ENCODE results near the gene EMP2. TPM values are rescaled to one million over a fixed set of nuclear protein-coding genes. Genes with fewer than 3 reads are reported as not detected.

EMP2 gene
- polyA plus RNA-seq, 3 donors = not detected

DNA sequence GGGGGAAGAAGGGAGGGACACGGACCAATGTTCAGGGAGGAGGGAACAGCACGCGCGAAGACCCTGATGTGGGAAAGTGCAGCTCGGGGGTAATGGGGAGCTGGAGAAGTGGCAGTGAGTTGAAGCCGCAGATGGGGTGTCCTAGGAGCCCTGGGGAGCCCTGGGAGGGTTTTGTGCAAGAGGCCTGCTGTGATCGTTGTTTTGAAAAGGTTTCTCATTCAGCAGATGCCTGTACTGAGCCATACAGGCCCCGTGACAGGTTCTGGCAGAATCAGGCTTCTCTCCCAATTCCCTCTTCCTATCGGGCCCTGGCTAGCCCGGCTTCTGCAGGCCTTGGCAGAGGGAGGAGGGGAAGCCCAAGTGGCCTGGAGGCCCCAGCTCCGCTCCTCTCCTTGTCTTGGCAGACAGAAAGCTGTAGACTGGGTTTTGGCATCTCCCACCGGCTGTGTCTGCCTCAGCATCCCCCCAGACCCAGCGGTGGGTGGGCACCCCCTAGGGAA lies 38.4 kb upstream of the EMP2 start:
- Mint-ChIP-seq H3K36me3 (no peaks in the 10 kb centered on the region), H3K4me3 (no peak overlapping the region), H3K9me3 (peaks cover 0 to under 1% (median 0%) of the 10 kb centered on the region in 7 donors), H3K4me1 (peaks cover 19% of the 10 kb centered on the region), H3K27me3 (ENCODE audit: low read depth in 3 of 3) (peaks cover 2 to 16% (median 14%) of the 10 kb centered on the region in 3 donors), H3K27ac (peak overlapping the region in 5 of 7 donors; percentile 53 to 89 (median 79))
- Histone ChIP-seq H3K4me1 (ENCODE audit: control insufficient read depth in 1 of 2, insufficient read depth in 2 of 2, low read length in 2 of 2) (peaks cover 19 to 28% of the 10 kb centered on the region in 2 donors), H4K20me1 (ENCODE audit: insufficient read depth, low read length) (no peaks in the 10 kb centered on the region), H3K79me2 (ENCODE audit: insufficient read depth, low read length) (no peaks in the 10 kb centered on the region), H3K4me2 (replicated peaks; ENCODE audit: extremely low read depth, low read length, poor library complexity, severe bottlenecking) (peak overlapping the region; percentile 69), H3K9me3 (replicated peaks in 1 of 2; ENCODE audit: control insufficient read depth in 1 of 2, insufficient read depth in 1 of 2, low read length in 2 of 2) (no peaks in the 10 kb centered on the region), H2AFZ (ENCODE audit: insufficient read depth, low read depth, low read length, poor library complexity, severe bottlenecking) (no peak overlapping the region), H3K4me3 (replicated peaks in 1 of 3; ENCODE audit: low read depth in 2 of 3, low read length in 3 of 3) (peak overlapping the region in 1 of 3 experiments; percentile 60), H3K27ac (ENCODE audit: low read depth in 1 of 2, low read length in 2 of 2) (no peak overlapping the region), H3K36me3 (replicated peaks in 1 of 2; ENCODE audit: control insufficient read depth in 1 of 2, insufficient read depth in 2 of 2, low read length in 2 of 2) (no peaks in the 10 kb centered on the region), H3K9ac (ENCODE audit: insufficient read depth, low read length, poor library complexity, severe bottlenecking) (peak overlapping the region; percentile 39), H3K27me3 (ENCODE audit: control insufficient read depth in 2 of 2, insufficient read depth in 2 of 2, low read length in 2 of 2) (peaks cover 0 to 2% of the 10 kb centered on the region in 2 donors)
- TF ChIP-seq, protein P1, sequence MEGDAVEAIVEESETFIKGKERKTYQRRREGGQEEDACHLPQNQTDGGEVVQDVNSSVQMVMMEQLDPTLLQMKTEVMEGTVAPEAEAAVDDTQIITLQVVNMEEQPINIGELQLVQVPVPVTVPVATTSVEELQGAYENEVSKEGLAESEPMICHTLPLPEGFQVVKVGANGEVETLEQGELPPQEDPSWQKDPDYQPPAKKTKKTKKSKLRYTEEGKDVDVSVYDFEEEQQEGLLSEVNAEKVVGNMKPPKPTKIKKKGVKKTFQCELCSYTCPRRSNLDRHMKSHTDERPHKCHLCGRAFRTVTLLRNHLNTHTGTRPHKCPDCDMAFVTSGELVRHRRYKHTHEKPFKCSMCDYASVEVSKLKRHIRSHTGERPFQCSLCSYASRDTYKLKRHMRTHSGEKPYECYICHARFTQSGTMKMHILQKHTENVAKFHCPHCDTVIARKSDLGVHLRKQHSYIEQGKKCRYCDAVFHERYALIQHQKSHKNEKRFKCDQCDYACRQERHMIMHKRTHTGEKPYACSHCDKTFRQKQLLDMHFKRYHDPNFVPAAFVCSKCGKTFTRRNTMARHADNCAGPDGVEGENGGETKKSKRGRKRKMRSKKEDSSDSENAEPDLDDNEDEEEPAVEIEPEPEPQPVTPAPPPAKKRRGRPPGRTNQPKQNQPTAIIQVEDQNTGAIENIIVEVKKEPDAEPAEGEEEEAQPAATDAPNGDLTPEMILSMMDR (IDR thresholded peaks at IDR 0.05) = no peak
- no peak for DNase-seq
- 83% methylated on average over 10 of the region's 13 CpGs for WGBS (ENCODE audit: insufficient coverage)
- intact Hi-C loops (cut with micrococcal nuclease) = no loop called here

GRCh38 chr16:10617662-10618420 lies 37.4 kb upstream of the EMP2 start:
- Mint-ChIP-seq H3K9me3 (no peaks in the 10 kb centered on the region), H3K4me3 (no peak overlapping the region), H3K4me1 (peaks cover 22% of the 10 kb centered on the region), H3K36me3 (no peaks in the 10 kb centered on the region), H3K27ac (peak overlapping the region in 4 of 7 donors; percentile 30 to 70 (median 46)), H3K27me3 (ENCODE audit: low read depth in 3 of 3) (peaks cover 2 to 16% (median 14%) of the 10 kb centered on the region in 3 donors)
- intact Hi-C loops (cut with micrococcal nuclease) = no loop called here
- 78% methylated on average over 6 of the region's 12 CpGs for WGBS (ENCODE audit: insufficient coverage)
- Histone ChIP-seq H3K4me1 (ENCODE audit: control insufficient read depth in 1 of 2, insufficient read depth in 2 of 2, low read length in 2 of 2) (peaks cover 20 to 28% of the 10 kb centered on the region in 2 donors), H2AFZ (ENCODE audit: insufficient read depth, low read depth, low read length, poor library complexity, severe bottlenecking) (no peak overlapping the region), H3K4me2 (replicated peaks; ENCODE audit: extremely low read depth, low read length, poor library complexity, severe bottlenecking) (no peak overlapping the region), H4K20me1 (ENCODE audit: insufficient read depth, low read length) (no peaks in the 10 kb centered on the region), H3K79me2 (ENCODE audit: insufficient read depth, low read length) (no peaks in the 10 kb centered on the region), H3K27me3 (ENCODE audit: control insufficient read depth in 2 of 2, insufficient read depth in 2 of 2, low read length in 2 of 2) (peaks cover 0 to 2% of the 10 kb centered on the region in 2 donors), H3K4me3 (replicated peaks in 1 of 3; ENCODE audit: low read depth in 2 of 3, low read length in 3 of 3) (no peak overlapping the region), H3K9ac (ENCODE audit: insufficient read depth, low read length, poor library complexity, severe bottlenecking) (no peak overlapping the region), H3K27ac (ENCODE audit: low read depth in 1 of 2, low read length in 2 of 2) (no peak overlapping the region), H3K9me3 (replicated peaks in 1 of 2; ENCODE audit: control insufficient read depth in 1 of 2, insufficient read depth in 1 of 2, low read length in 2 of 2) (no peaks in the 10 kb centered on the region), H3K36me3 (replicated peaks in 1 of 2; ENCODE audit: control insufficient read depth in 1 of 2, insufficient read depth in 2 of 2, low read length in 2 of 2) (no peaks in the 10 kb centered on the region)
- TF ChIP-seq, protein P1 (IDR thresholded peaks at IDR 0.05) = no peak
- no peak for DNase-seq
